Fibroblast of peridontal ligament (primary cell): ENCODE measurements around the gene SBF2.
A peak's percentile ranks its signal among the peaks of the same experiment; 100 is the strongest.
"Not testable (repeated sequence)": the region's sequence is repeated elsewhere in the genome, so short reads cannot be mapped to it uniquely, and the experiment has no call there.

Source experiments
- DNase-seq: peaks from one replicate; pipeline ENCODE4 v3.0.0-alpha.2; 2010; ENCODE audit errors: extremely low read depth

Gene SBF2

GRCh38 chr11:9753021-9753420 is 541.0 kb downstream of the SBF2 start:
- peak; percentile 76 for DNase-seq

DNA sequence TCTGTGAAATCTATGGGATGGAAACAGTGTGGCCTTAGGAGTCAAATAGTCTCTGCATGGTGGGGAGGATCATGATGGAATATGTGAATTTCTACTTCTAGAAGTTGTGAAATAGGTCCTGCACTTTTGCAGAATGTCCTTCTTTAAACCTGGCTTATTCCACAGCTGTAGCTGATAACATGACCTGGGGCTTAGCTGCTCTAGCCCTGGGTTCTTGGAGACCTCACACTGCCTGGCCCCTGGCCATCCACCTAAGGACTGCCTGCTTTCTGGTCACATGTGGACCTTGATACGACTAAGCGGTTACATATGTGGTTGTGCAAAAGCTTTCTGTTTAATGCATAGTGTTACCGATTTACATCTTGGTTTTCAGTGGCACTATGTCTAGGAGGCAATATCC is 541.9 kb downstream of the SBF2 start:
- peak; percentile 41 for DNase-seq

DNA sequence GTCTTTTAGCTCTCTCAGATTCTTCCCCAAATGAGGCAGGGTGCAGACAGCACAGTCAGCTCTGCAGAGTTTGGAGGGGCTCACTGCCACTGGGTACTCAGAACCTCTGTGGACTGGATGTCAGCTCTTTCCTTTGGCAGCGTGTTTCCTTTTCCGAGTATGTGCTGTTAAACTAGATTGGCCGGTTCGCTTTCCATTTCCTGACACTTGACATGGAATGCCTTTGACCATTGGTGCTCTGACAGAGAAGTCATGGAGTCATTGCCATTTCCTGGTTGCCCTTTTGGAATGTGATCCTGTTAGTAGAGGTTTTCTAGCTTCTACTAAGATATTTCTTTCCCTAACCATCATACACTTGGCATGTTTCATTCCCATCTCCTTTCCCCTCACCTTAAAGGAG is 543.5 kb downstream of the SBF2 start:
- DNase-seq: no peak

- peak; percentile 81 for DNase-seq
Observed at GRCh38 chr11:9748361-9748970, 545.6 kb downstream of the SBF2 start.

DNA sequence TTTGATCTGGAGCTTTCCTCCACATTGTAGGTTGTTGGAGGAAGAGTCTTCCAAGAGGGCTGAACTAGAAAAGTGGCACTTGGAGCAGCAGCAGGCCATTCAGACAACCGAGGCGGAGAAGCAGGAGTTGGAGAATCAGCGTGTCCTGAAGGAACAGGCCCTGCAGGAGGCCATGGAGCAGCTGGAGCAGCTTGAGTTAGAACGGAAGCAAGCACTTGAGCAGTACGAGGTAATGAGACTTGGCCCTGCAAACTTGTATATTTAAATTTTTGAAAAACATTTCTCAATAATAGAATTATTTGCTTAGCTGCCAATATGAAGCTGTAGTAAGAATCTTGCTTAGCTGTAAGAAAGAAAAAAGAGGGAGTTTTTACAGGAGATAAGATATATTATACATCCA is 546.2 kb downstream of the SBF2 start:
- no peak for DNase-seq

DNA sequence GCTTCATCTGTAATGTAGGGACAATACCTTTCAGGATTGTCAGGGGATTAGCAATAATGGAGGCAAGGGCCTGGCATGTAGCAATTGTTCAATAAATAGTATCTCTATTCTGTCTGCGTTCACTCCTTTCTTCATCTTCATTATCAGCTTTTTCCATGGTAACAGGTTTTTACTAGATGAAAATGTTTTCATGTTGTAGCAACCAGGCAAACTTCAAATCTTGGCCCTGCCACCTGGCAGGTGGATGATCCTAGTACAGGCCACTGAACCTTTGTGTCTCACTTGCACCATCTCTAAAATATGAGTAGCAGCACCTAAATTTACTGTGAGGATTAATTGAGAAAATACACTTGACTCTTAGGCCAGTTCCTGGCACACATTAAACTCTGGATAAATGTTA is 546.8 kb downstream of the SBF2 start:
- no peak for DNase-seq

DNA sequence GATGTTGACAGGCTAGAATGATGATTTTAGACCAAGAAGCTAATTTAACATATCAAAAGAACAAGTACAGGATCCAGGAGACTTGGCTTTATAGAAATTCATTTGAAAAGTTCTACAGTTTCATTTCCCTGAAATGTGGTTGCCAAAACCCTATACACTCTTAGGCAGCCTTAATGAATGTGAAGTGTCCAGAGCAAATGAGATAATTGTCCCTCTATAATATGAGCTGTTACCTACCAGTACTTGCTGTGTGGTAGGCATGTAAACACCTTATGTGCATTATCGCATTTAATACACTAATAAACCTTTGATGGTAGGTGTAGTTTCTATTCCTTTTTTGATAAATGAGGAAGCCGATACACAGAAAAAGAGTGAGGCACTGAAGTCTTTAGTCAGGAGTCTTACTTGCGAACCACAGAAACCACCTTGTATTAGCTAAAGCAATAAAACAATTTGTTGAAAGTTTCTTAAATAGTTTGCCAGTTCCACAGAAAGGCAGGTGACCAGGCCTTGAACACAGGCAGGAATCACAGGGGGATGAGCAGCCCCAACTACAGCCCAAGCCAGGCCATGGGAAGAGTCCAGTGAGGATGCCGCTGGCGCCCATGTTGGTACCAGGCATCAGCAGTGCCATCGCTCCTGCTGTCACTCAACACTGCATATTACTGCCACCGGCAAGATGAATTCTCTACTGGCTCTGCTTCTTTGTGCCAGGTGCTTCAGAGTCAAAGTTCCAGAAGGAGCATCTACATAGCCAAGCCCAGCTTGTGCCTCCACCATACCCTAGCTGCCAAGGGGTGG is 548.4 kb downstream of the SBF2 start:
- no peak for DNase-seq

- DNase-seq: not testable (repeated sequence)
Observed at GRCh38 chr11:9743512-9743911, 550.5 kb downstream of the SBF2 start.

- no peak for DNase-seq
Observed at GRCh38 chr11:9741260-9741659, 552.8 kb downstream of the SBF2 start.

DNA sequence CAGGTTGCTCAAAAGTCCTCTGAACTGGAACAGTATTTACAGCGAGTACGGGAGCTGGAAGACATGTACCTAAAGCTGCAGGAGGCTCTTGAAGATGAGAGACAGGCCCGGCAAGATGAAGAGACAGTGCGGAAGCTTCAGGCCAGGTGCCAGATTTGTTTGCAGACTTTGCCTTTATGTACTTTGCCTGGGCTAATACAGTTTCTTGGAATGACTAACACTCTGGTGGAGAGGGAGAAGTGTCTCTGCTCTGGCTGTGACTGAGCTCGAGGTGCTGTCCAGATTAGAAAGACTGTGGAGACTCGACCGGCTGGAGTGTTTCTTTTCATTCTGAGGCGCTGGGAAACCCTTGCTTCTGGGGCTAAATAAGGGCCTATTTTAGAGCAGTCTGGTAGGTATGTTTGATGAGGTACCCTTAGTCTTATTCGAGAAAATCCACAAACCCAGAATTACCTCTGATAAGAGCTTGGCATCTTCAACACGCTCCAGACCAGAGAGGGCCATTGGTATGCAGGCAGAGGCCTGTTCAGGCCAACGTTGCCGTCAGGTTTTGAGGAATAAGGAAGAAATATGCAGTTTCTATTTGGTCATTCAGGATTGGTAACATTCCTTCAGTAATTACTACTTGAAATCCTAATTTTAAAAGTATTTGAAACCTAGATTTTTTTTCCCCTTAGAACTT is 553.7 kb downstream of the SBF2 start:
- no peak for DNase-seq

DNA sequence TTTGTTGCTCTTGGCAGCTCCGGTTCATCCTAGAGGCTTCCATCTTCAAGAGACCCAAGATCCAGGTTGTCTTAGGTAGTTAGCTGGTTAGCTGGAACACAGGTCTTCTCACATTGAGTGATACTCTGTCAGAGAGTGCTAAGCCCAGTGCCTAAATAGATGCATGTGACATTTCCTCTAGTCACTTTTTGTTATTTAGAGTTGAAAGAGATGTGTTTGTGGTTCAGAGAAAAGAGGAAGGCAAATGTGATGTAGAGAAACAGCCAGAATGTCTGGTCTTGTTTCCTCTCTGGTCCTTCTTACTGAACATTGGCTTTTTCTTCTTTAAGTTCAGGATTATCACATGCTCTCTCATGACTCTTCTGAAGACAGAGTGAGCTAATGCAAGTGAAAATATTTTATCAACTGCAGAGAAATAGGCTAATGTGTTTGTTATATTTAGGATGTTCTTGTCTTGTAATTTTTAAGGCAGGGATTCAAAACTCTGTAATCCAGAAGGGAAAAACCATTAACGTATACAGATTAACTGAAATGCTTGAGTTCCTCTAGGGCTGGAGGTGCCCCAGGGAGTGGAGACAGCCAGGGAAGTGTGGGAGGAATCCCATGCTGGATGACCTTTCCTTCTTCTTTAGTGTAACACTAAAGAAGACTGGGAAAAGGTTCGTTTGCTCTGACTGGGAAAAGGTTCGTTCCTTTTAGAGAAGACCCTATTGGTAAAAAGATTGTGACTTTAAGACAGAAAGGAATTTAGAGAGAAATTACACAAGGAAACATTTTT is 554.7 kb downstream of the SBF2 start:
- DNase-seq: no peak

DNA sequence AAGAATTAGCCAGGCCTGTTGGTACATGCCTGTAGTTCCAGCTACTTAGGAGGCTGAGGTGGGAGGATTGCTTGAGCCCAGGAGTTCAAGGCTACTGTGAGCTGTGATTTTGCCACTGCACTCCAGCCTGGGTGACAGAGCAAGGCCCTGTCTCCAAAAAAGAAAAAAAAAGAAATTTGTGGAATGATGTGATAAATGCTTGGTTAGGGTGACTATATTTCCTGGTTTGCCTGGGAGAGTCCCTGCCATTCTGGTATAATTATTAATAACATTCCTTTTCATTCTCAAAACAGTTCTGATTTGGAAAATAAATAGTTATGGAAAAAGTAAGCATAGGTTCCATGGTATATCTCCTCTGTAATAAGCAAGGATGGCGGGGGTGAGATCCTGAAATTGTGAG is 555.3 kb downstream of the SBF2 start:
- DNase-seq: no peak

DNA sequence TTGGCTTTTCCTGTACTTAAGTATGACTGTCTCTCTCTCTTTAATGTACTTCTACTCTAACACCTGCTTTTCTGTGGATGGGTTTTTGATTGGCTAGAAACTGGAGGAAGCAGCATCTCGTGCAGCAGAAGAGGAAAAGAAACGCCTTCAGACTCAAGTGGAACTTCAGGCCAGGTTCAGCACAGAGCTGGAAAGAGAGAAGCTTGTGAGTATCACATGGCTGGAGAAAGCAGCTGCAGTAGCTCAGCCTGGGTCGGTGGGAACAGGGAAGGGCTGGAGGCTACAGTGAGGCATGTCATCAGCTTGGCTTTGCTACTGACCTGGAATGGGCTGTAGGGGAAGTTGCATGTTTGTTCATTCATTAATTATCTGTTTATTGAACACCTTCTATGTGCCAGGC is 555.9 kb downstream of the SBF2 start:
- no peak for DNase-seq

DNA sequence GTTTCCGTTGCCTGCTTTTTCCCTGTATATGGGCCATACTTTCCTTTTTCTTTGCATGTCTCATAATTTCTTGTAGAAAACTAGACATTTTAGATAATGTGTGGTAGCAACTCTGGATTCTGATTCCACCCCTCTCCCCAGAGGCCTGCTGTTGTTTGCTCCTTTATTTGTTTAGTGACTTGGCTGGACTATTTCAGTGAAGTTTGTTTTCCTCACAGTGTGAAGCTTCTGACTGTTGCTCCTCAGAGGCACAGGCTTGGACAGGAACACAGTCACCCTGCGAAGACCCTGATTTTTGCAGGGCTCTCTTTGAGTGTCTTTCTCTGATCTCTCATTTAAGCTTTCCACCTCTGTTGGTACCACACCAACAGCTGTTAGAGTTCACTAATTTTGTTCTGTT is 557.7 kb downstream of the SBF2 start:
- no peak for DNase-seq

GRCh38 chr11:9735919-9736318 is 558.1 kb downstream of the SBF2 start:
- DNase-seq: no peak

- DNase-seq: no peak
Observed at GRCh38 chr11:9735236-9735635, 558.8 kb downstream of the SBF2 start.

GRCh38 chr11:9733212-9733611 is 560.8 kb downstream of the SBF2 start:
- DNase-seq: no peak

GRCh38 chr11:9732453-9732852 is 561.6 kb downstream of the SBF2 start:
- no peak for DNase-seq

DNA sequence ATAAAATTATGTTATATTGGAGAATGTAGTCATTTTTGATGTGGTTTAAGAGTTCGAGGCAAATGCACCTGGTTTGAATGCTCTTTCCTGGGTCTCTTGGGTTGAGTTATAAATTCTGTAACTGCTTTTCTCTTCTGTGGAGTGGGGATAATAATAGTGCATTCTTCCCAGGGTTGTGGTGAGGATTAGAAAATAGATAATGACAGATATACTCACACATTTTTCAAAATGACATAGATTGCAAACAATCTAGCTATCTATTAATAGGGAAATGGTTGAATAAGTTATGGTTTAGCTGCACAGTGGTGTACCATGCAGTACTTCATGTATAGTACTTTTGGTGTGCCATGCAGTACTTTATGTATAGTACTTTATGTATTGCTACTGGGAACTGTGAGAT is 562.8 kb downstream of the SBF2 start:
- DNase-seq: no peak
